ENCODE measurements around the gene TMEM163. TPM values are rescaled to one million over a fixed set of nuclear protein-coding genes. Genes with fewer than 3 reads are reported as not detected.
"Not testable (repeated sequence)": the region's sequence is repeated elsewhere in the genome, so short reads cannot be mapped to it uniquely, and the experiment has no call there.

TMEM163 gene
- polyA plus RNA-seq, 1 experiment: not detected

DNA sequence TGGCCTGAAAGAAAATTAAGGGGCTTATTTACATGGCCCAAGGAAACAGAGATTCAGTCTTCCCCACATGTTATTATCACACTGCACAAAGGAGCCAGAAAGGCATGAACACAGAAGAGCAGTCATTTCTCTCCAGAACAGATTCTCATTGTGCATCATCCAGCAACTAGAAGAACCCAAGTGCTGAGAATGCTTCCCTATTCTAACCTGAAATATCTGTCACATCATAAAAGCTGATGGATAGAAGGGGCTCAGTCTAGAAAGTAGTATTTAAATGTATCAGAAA is 145.8 kb downstream of the TMEM163 start:
- ChIA-PET POLR2A (no interaction called here), CTCF (no interaction called here)
- H3K27me3 ChIP-seq (ENCODE audit: control insufficient read depth, insufficient read depth, low read length): no peaks in the 10 kb centered on the region
- H3K36me3 ChIP-seq (ENCODE audit: control insufficient read depth, insufficient read depth, low read length): no peaks in the 10 kb centered on the region
- no peak for DNase-seq (ENCODE audit: low read depth)
- H3K4me3 ChIP-seq (ENCODE audit: low read depth, low read length): no peak overlapping the region
- TF ChIP-seq, protein P1, sequence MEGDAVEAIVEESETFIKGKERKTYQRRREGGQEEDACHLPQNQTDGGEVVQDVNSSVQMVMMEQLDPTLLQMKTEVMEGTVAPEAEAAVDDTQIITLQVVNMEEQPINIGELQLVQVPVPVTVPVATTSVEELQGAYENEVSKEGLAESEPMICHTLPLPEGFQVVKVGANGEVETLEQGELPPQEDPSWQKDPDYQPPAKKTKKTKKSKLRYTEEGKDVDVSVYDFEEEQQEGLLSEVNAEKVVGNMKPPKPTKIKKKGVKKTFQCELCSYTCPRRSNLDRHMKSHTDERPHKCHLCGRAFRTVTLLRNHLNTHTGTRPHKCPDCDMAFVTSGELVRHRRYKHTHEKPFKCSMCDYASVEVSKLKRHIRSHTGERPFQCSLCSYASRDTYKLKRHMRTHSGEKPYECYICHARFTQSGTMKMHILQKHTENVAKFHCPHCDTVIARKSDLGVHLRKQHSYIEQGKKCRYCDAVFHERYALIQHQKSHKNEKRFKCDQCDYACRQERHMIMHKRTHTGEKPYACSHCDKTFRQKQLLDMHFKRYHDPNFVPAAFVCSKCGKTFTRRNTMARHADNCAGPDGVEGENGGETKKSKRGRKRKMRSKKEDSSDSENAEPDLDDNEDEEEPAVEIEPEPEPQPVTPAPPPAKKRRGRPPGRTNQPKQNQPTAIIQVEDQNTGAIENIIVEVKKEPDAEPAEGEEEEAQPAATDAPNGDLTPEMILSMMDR (IDR thresholded peaks at IDR 0.05; ENCODE audit: insufficient read depth, low read depth, low read length): no peak

DNA sequence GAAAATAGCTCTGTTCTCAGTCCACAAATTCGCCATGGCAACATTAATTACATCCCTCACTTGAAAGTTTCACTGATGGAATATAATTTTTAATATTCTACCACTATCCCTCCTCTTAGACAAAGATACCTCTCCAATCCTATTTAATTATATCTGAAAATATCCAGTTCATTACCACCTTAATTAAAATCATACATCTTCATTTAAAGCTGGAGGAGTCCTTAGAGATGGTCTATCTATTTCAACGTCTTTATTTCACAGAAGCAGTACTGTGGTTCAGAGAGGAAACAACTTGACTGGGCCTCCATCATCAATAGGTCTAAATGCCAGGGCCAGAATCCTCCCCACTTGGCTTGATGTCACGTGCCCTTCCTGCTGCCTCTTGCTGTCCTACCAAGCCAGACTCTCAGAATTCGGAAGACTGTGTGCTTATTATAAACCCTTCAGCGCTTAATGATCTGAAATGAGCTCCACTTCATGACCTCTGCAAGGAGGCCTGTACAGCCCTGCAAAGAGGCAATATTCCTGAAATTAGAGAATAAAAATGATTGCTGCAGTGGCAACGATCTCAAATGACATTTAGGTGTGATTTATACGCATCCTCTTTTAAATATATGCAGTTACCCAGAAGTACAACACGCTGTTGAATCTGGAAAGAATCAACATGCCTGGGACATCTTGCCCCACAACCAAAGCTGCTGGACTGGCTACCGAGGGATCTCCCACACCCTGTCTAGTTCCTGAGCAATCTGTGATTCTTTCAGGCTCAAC is 146.3 kb downstream of the TMEM163 start:
- ChIA-PET POLR2A (no interaction called here), CTCF (no interaction called here)
- DNase-seq (ENCODE audit: low read depth): no peak
- H3K27me3 ChIP-seq (ENCODE audit: control insufficient read depth, insufficient read depth, low read length): no peaks in the 10 kb centered on the region
- H3K4me3 ChIP-seq (ENCODE audit: low read depth, low read length): no peak overlapping the region
- H3K36me3 ChIP-seq (ENCODE audit: control insufficient read depth, insufficient read depth, low read length): no peaks in the 10 kb centered on the region
- TF ChIP-seq, protein P1 (IDR thresholded peaks at IDR 0.05; ENCODE audit: insufficient read depth, low read depth, low read length): no peak

DNA sequence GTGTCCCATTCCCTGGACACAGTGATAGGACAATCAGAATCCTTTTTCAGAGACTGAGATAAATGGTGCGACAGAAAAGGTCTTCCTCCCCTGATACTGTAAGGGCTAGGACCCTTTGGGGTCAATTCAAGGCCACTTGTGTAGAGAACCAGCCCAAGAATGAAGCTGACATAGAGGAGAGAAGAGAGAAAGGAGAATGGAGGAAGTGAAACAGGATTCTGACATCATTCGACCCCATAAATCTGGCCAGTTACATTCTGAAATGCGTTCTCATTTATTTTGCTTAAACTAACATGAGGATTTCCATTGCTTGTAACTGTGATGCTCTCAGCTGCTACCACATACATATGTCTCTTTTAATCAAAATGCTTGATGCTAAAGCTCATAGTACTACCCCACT is 148.1 kb downstream of the TMEM163 start:
- DNase-seq (ENCODE audit: low read depth): no peak
- TF ChIP-seq, protein P1 (IDR thresholded peaks at IDR 0.05; ENCODE audit: insufficient read depth, low read depth, low read length): no peak
- Histone ChIP-seq H3K4me3 (ENCODE audit: low read depth, low read length) (no peak overlapping the region), H3K36me3 (ENCODE audit: control insufficient read depth, insufficient read depth, low read length) (no peaks in the 10 kb centered on the region), H3K27me3 (ENCODE audit: control insufficient read depth, insufficient read depth, low read length) (no peaks in the 10 kb centered on the region)
- POLR2A ChIA-PET: no interaction called here
- CTCF ChIA-PET: no interaction called here

DNA sequence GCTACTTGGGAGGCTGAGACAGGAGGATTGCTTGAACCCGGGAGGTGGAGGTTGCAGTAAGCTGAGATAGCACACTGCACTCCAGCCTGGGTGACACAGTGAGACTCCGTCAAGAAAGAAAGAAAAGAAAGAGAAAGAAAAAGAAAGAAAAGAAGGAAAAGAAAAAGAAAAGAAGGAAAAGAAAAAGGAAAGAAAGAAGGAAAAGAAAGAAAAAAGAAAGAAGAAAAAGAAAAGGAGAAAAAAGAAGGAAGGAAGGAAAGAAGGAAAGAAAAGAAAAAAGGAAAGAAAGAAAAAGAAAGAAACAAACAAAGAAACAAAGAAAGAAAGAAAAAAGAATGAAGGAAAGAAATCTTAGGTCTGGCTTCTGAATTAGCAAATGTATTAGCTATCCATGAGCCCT is 150.4 kb downstream of the TMEM163 start:
- Histone ChIP-seq H3K4me3 (ENCODE audit: low read depth, low read length) (no peak overlapping the region), H3K36me3 (ENCODE audit: control insufficient read depth, insufficient read depth, low read length) (no peaks in the 10 kb centered on the region), H3K27me3 (ENCODE audit: control insufficient read depth, insufficient read depth, low read length) (no peaks in the 10 kb centered on the region)
- TF ChIP-seq, protein P1 (IDR thresholded peaks at IDR 0.05; ENCODE audit: insufficient read depth, low read depth, low read length): no peak
- POLR2A ChIA-PET: no interaction called here
- CTCF ChIA-PET: no interaction called here
- no peak for DNase-seq (ENCODE audit: low read depth)

DNA sequence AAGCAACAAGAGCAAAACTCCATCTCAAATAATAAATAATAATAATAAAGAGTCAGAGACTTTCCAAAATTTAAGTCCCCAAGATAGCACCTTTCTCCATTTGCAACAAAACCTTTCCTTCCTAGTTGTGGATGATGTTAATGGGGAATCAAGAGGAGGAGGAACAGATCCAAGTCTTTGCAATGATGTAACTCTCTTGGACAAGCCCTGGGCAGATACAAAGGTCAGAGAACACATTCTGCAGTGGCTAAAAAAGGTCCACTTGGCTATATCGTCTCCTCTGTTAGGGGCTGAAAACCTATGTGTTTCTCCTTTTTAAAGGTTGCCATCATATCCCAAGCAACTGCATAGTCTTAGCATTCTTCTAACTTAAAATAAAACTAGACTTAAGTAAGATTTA is 151.1 kb downstream of the TMEM163 start:
- Histone ChIP-seq H3K36me3 (ENCODE audit: control insufficient read depth, insufficient read depth, low read length) (no peaks in the 10 kb centered on the region), H3K4me3 (ENCODE audit: low read depth, low read length) (no peak overlapping the region), H3K27me3 (ENCODE audit: control insufficient read depth, insufficient read depth, low read length) (no peaks in the 10 kb centered on the region)
- no peak for DNase-seq (ENCODE audit: low read depth)
- CTCF ChIA-PET: no interaction called here
- POLR2A ChIA-PET: no interaction called here
- TF ChIP-seq, protein P1 (IDR thresholded peaks at IDR 0.05; ENCODE audit: insufficient read depth, low read depth, low read length): no peak

DNA sequence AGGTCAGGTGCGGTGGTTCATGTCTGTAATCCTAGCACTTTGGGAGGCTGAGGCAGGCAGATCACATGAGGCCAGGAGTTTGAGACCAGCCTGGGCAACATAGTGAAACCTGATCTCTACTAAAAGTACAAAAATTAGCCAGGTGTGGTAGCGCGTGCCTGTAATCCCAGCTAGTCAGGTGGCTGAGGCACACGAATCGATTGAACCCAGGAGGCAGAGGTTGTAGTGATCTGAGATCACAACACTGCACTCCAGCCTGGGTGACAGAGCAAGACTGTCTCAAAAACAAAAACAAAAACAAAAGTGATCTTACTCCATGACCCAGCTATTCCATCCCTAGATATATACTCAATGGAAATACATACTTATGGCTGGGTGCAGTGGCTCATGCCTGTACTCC is 153.8 kb downstream of the TMEM163 start:
- DNase-seq (ENCODE audit: low read depth); H3K4me3 ChIP-seq (ENCODE audit: low read depth, low read length); POLR2A ChIA-PET; H3K36me3 ChIP-seq (ENCODE audit: control insufficient read depth, insufficient read depth, low read length); CTCF ChIA-PET; H3K27me3 ChIP-seq (ENCODE audit: control insufficient read depth, insufficient read depth, low read length): not testable (repeated sequence)

Measured in BJ (cell line).